H9 (cell line): ENCODE data around the gene USH2A. TPM values are rescaled to one million over a fixed set of nuclear protein-coding genes. Genes with fewer than 3 reads are reported as not detected.

Experiments
- DNase-seq: peaks from one replicate; pipeline ENCODE4 v3.0.0-alpha.2; 2017
- H2AFZ ChIP-seq: one replicate; pipeline ENCODE4 v1.6.1; 2013; ENCODE audit warnings: mild to moderate bottlenecking, low read length, control low read depth, moderate library complexity
- H2AK5ac ChIP-seq: 2 replicates; pipeline ENCODE4 v1.6.1; 2013; ENCODE audit warnings: low read length, control low read depth, mixed read lengths; ENCODE audit not compliant: insufficient read length
- H2BK120ac ChIP-seq: one replicate; pipeline ENCODE4 v1.6.1; 2013; ENCODE audit warnings: low read depth, mild to moderate bottlenecking, low read length, control low read depth, inconsistent platforms; ENCODE audit not compliant: poor library complexity, severe bottlenecking
- H2BK12ac ChIP-seq: 2 replicates; pipeline ENCODE4 v1.6.1; 2013; ENCODE audit warnings: low read length, control low read depth, mixed read lengths, low read depth; ENCODE audit not compliant: insufficient read length
- H2BK15ac ChIP-seq: 2 replicates; pipeline ENCODE4 v1.6.1; 2013; ENCODE audit warnings: low read depth, low read length, control low read depth
- H2BK20ac ChIP-seq: one replicate; pipeline ENCODE4 v1.6.1; 2013; ENCODE audit warnings: low read depth, mild to moderate bottlenecking, low read length, control low read depth, inconsistent platforms; ENCODE audit not compliant: poor library complexity, severe bottlenecking
- H2BK5ac ChIP-seq: 2 replicates; pipeline ENCODE4 v1.6.1; 2013; ENCODE audit warnings: low read length, control low read depth, mixed read lengths; ENCODE audit not compliant: insufficient read length
- H3K14ac ChIP-seq: 2 replicates; pipeline ENCODE4 v1.6.1; 2013; ENCODE audit warnings: low read length, control low read depth; ENCODE audit not compliant: insufficient read depth
- H3K18ac ChIP-seq: 2 replicates; pipeline ENCODE4 v1.6.1; 2013; ENCODE audit warnings: low read depth, mild to moderate bottlenecking, mixed read lengths, low read length, control low read depth; ENCODE audit not compliant: insufficient read length
- H3K23ac ChIP-seq: 2 replicates; pipeline ENCODE4 v1.6.1; 2013; ENCODE audit warnings: low read length, control low read depth, mixed read lengths, low read depth; ENCODE audit not compliant: insufficient read length
- H3K23me2 ChIP-seq: 2 replicates; pipeline ENCODE4 v1.6.1; 2013; ENCODE audit warnings: low read depth, mild to moderate bottlenecking, mixed read lengths, low read length, control low read depth; ENCODE audit not compliant: insufficient read length, poor library complexity, severe bottlenecking
- H3K27ac ChIP-seq: 2 replicates; pipeline ENCODE4 v1.5.1; 2013; ENCODE audit warnings: low read length, control low read depth, mixed read lengths, low read depth; ENCODE audit not compliant: insufficient read length
- H3K27me3 ChIP-seq: 2 replicates; pipeline ENCODE4 v1.6.1; 2013; ENCODE audit warnings: low read length, control low read depth, inconsistent platforms; ENCODE audit not compliant: insufficient read depth
- H3K4ac ChIP-seq: 2 replicates; pipeline ENCODE4 v1.6.1; 2013; ENCODE audit warnings: low read depth, mild to moderate bottlenecking, control low read depth, inconsistent platforms, low read length, moderate library complexity
- H3K4me1 ChIP-seq: 2 replicates; pipeline ENCODE4 v1.6.1; 2013; ENCODE audit warnings: low read length, control low read depth, inconsistent platforms; ENCODE audit not compliant: insufficient read depth
- H3K4me2 ChIP-seq: 2 replicates; pipeline ENCODE4 v1.6.1; 2013; ENCODE audit warnings: low read length, control low read depth, mixed read lengths; ENCODE audit not compliant: insufficient read length, insufficient read depth
- H3K56ac ChIP-seq: 2 replicates; pipeline ENCODE4 v1.6.1; 2013; ENCODE audit warnings: low read depth, mild to moderate bottlenecking, mixed read lengths, low read length, control low read depth; ENCODE audit not compliant: insufficient read length
- H3K79me1 ChIP-seq: 2 replicates; pipeline ENCODE4 v1.6.1; 2013; ENCODE audit warnings: low read depth, mild to moderate bottlenecking, moderate library complexity, low read length, control low read depth, inconsistent platforms; ENCODE audit not compliant: insufficient read depth, poor library complexity, severe bottlenecking
- H3K79me2 ChIP-seq: 2 replicates; pipeline ENCODE4 v1.6.1; 2013; ENCODE audit warnings: low read length, control low read depth, inconsistent platforms; ENCODE audit not compliant: insufficient read depth
- H3K9ac ChIP-seq: 2 replicates; pipeline ENCODE4 v1.6.1; 2013; ENCODE audit warnings: low read length, control low read depth, mixed read lengths; ENCODE audit not compliant: insufficient read length; ENCODE audit errors: extremely low read depth
- H3K9me3 ChIP-seq: one replicate; pipeline ENCODE4 v1.6.1; 2013; ENCODE audit warnings: low read depth, low read length, inconsistent platforms; ENCODE audit not compliant: control insufficient read depth
- H3T11ph ChIP-seq: one replicate; pipeline ENCODE4 v1.6.1; 2013; ENCODE audit warnings: mild to moderate bottlenecking, low read length, control low read depth, inconsistent platforms
- H4K20me1 ChIP-seq: one replicate; pipeline ENCODE4 v1.6.1; 2013; ENCODE audit not compliant: control insufficient read depth, insufficient read length, insufficient read depth
- H4K5ac ChIP-seq: 2 replicates; pipeline ENCODE4 v1.6.1; 2013; ENCODE audit warnings: low read depth, mild to moderate bottlenecking, mixed read lengths, low read length, control low read depth; ENCODE audit not compliant: insufficient read length
- H4K8ac ChIP-seq: replicated peaks from 2 replicates; pipeline ENCODE4 v1.6.1; 2013; ENCODE audit warnings: low read length, control low read depth, mixed read lengths, low read depth; ENCODE audit not compliant: insufficient read length
- H4K91ac ChIP-seq: 2 replicates; pipeline ENCODE4 v1.6.1; 2013; ENCODE audit warnings: low read depth, mild to moderate bottlenecking, moderate library complexity, mixed read lengths, low read length, control low read depth; ENCODE audit not compliant: insufficient read length
- H3K27ac Mint-ChIP-seq, 3 experiments: 2 replicates in 2 of 3; 3 replicates in 1 of 3; pipeline ENCODE4 v1.8.0; 2020 to 2021; ENCODE audit warnings: mixed read lengths in 3 of 3, mild to moderate bottlenecking in 1 of 3, moderate library complexity in 1 of 3
- H3K27me3 Mint-ChIP-seq: 2 replicates; pipeline ENCODE4 v1.8.0; 2021; ENCODE audit warnings: low read depth, mild to moderate bottlenecking, moderate library complexity, mixed read lengths
- H3K36me3 Mint-ChIP-seq, 3 experiments: 2 replicates in 2 of 3; 3 replicates in 1 of 3; pipeline ENCODE4 v1.8.0; 2020 to 2021; ENCODE audit warnings: low read depth in 3 of 3, mixed read lengths in 3 of 3; ENCODE audit not compliant: insufficient read depth in 1 of 3
- H3K4me1 Mint-ChIP-seq, 2 experiments: 2 replicates each; pipeline ENCODE4 v1.8.0; 2020; ENCODE audit warnings: mixed read lengths in 2 of 2
- H3K4me3 Mint-ChIP-seq, 2 experiments: 2 replicates in 1 of 2; 3 replicates in 1 of 2; pipeline ENCODE4 v1.8.0; 2020 to 2021; ENCODE audit warnings: mild to moderate bottlenecking in 2 of 2, mixed read lengths in 2 of 2, moderate library complexity in 1 of 2
- H3K9me3 Mint-ChIP-seq, 2 experiments: 2 replicates in 1 of 2; 3 replicates in 1 of 2; pipeline ENCODE4 v1.8.0; 2020; ENCODE audit warnings: mild to moderate bottlenecking in 2 of 2, mixed read lengths in 2 of 2, moderate library complexity in 1 of 2
- CTCF ChIP-seq: fragments of 200-600 bp; sonication (generic); conservative IDR thresholded peaks from 3 replicates; pipeline ENCODE4 v1.8.0; 2021; ENCODE audit warnings: antibody characterized with exemption, mild to moderate bottlenecking
- WGBS: extraction: QIAGEN DNeasy Blood & Tissue Kit; methylation state at CpG from one replicate; pipeline ENCODE4 v1.1.7; 2013; ENCODE audit warnings: missing lambda C conversion rate, low lambda C conversion rate, mixed read lengths; ENCODE audit not compliant: insufficient read length; ENCODE audit errors: extremely low coverage; 5-methylcytosine and 5-hydroxymethylcytosine counted together
- total RNA-seq: library from RNA; stranded (reverse); gene quantifications from 2 replicates; pipeline ENCODE4 v1.2.1, GENCODE V29; 2021

Gene USH2A
- total RNA-seq, 1 experiment from 2014 or later, result 0.11 TPM

DNA sequence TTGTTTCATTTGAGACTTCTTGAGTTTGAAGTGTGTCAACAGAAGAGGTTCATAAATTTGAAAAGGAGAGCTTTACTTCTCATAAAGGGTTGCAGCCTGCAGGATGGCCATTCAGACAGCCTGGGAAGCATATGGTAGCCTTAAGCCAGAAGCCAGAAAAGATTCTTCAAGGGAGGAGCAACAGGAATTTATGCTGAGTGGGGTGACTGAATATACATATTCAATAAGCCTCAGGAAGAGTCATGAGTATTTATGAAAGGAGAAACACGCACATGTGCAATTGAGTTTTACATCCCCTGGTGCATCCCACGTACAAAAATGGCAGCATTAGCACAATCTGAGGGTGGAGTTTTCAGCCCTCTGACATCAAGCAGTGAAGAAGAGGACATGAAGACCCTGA lies 565.9 kb downstream of the USH2A start:
- H2BK120ac ChIP-seq, result no peak overlapping the region
- no peak overlapping the region for H2BK15ac ChIP-seq
- H3K4me1 ChIP-seq, result no peaks in the 10 kb centered on the region
- no peak overlapping the region for H4K91ac ChIP-seq
- H3K27me3 ChIP-seq, result no peaks in the 10 kb centered on the region
- no peaks in the 10 kb centered on the region for H4K20me1 ChIP-seq
- no peak overlapping the region for H3K4me2 ChIP-seq
- Mint-ChIP-seq H3K36me3 (peaks cover 6 to 24% (median 23%) of the 10 kb centered on the region in 3 experiments), H3K9me3 (peaks cover 24 to 34% of the 10 kb centered on the region in 2 experiments; a peak in 4 of 5 replicates), H3K4me3 (no peak overlapping the region), H3K4me1 (no peaks in the 10 kb centered on the region), H3K27ac (no peak overlapping the region), H3K27me3 (no peaks in the 10 kb centered on the region)
- no peak overlapping the region for H3K4ac ChIP-seq
- no peak overlapping the region for H3K14ac ChIP-seq
- H2AK5ac ChIP-seq, result no peak overlapping the region
- no peak overlapping the region for H3K9ac ChIP-seq
- no peak overlapping the region for H2AFZ ChIP-seq
- H3K9me3 ChIP-seq, result no peaks in the 10 kb centered on the region
- no peak for DNase-seq
- no peaks in the 10 kb centered on the region for H3K79me1 ChIP-seq
- no peaks in the 10 kb centered on the region for H3K23me2 ChIP-seq
- no peak overlapping the region for H3K56ac ChIP-seq
- H3K23ac ChIP-seq, result no peak overlapping the region
- TF ChIP-seq CTCF, result no peak
- H3T11ph ChIP-seq, result no peak overlapping the region
- no peak overlapping the region for H3K18ac ChIP-seq
- no peak overlapping the region for H4K5ac ChIP-seq
- WGBS, result no CpG with 5 or more reads among the region's 2 CpGs
- no peak overlapping the region for H2BK20ac ChIP-seq
- H2BK5ac ChIP-seq, result no peak overlapping the region
- no peak overlapping the region for H4K8ac ChIP-seq
- no peak overlapping the region for H3K27ac ChIP-seq
- no peak overlapping the region for H2BK12ac ChIP-seq
- H3K79me2 ChIP-seq, result no peaks in the 10 kb centered on the region
